Stimulated activated CD8-positive, alpha-beta memory T cell treated with anti-CD3 and anti-CD28 coated beads, Interleukin-4, amount 100 ng/mL, for 1 hour (primary cell): ENCODE data around the gene GPR137B.

Source experiments
- DNase-seq, 2 donors: peaks; one replicate each; pipeline ENCODE4 v3.0.0-alpha.2; 2020; ENCODE audit warnings: low read depth in 2 of 2, low spot score in 1 of 2

Gene GPR137B

GRCh38 chr1:236113324-236114032 is 28.9 kb upstream of the GPR137B start:
- no peak for DNase-seq

- DNase-seq = no peak
These were observed 28.1 kb upstream of the GPR137B start for GRCh38 chr1:236114076-236114747.

- no peak for DNase-seq
These were observed 24.6 kb upstream of the GPR137B start for GRCh38 chr1:236117710-236118109.

GRCh38 chr1:236119943-236120484 is 22.3 kb upstream of the GPR137B start:
- no peak for DNase-seq

GRCh38 chr1:236120721-236121153 is 21.6 kb upstream of the GPR137B start:
- no peak for DNase-seq

- DNase-seq = no peak
These were observed 20.2 kb upstream of the GPR137B start for GRCh38 chr1:236122176-236122575.

GRCh38 chr1:236123563-236123962 is 18.8 kb upstream of the GPR137B start:
- DNase-seq = no peak

GRCh38 chr1:236124965-236125364 is 17.4 kb upstream of the GPR137B start:
- no peak for DNase-seq

- DNase-seq = no peak
These were observed 15.3 kb upstream of the GPR137B start for GRCh38 chr1:236127045-236127444.

- DNase-seq = no peak
These were observed 13.6 kb upstream of the GPR137B start for GRCh38 chr1:236128646-236129178.

GRCh38 chr1:236129306-236129705 is 13.0 kb upstream of the GPR137B start:
- DNase-seq = no peak

- no peak for DNase-seq
These were observed 12.0 kb upstream of the GPR137B start for GRCh38 chr1:236130372-236130771.

GRCh38 chr1:236131916-236132315 is 10.4 kb upstream of the GPR137B start:
- DNase-seq = no peak

- no peak for DNase-seq
These were observed 9.8 kb upstream of the GPR137B start for GRCh38 chr1:236132420-236133046.

- DNase-seq = no peak
These were observed 9.0 kb upstream of the GPR137B start for GRCh38 chr1:236133339-236133738.

- no peak for DNase-seq
These were observed 8.5 kb upstream of the GPR137B start for GRCh38 chr1:236133802-236134201.

GRCh38 chr1:236137285-236137852 is 5.0 kb upstream of the GPR137B start:
- no peak for DNase-seq

- no peak for DNase-seq
These were observed 2.8 kb upstream of the GPR137B start for GRCh38 chr1:236139495-236139894.

- no peak for DNase-seq
These were observed 1.5 kb upstream of the GPR137B start for GRCh38 chr1:236140705-236141446.

GRCh38 chr1:236141447-236142252 is 689 bp upstream of the GPR137B start:
- no peak for DNase-seq
